H9 (cell line): Measurements from ENCODE around the gene AGBL4. TPM values are rescaled to one million over a fixed set of nuclear protein-coding genes. Genes with fewer than 3 reads are reported as not detected.

ENCODE experiments used
- DNase-seq: peaks from one replicate; pipeline ENCODE4 v3.0.0-alpha.2; 2017
- H2AFZ ChIP-seq: one replicate; pipeline ENCODE4 v1.6.1; 2013; ENCODE audit warnings: mild to moderate bottlenecking, low read length, control low read depth, moderate library complexity
- H2AK5ac ChIP-seq: 2 replicates; pipeline ENCODE4 v1.6.1; 2013; ENCODE audit warnings: low read length, control low read depth, mixed read lengths; ENCODE audit not compliant: insufficient read length
- H2BK120ac ChIP-seq: one replicate; pipeline ENCODE4 v1.6.1; 2013; ENCODE audit warnings: low read depth, mild to moderate bottlenecking, low read length, control low read depth, inconsistent platforms; ENCODE audit not compliant: poor library complexity, severe bottlenecking
- H2BK12ac ChIP-seq: 2 replicates; pipeline ENCODE4 v1.6.1; 2013; ENCODE audit warnings: low read length, control low read depth, mixed read lengths, low read depth; ENCODE audit not compliant: insufficient read length
- H2BK15ac ChIP-seq: 2 replicates; pipeline ENCODE4 v1.6.1; 2013; ENCODE audit warnings: low read depth, low read length, control low read depth
- H2BK20ac ChIP-seq: one replicate; pipeline ENCODE4 v1.6.1; 2013; ENCODE audit warnings: low read depth, mild to moderate bottlenecking, low read length, control low read depth, inconsistent platforms; ENCODE audit not compliant: poor library complexity, severe bottlenecking
- H2BK5ac ChIP-seq: 2 replicates; pipeline ENCODE4 v1.6.1; 2013; ENCODE audit warnings: low read length, control low read depth, mixed read lengths; ENCODE audit not compliant: insufficient read length
- H3K14ac ChIP-seq: 2 replicates; pipeline ENCODE4 v1.6.1; 2013; ENCODE audit warnings: low read length, control low read depth; ENCODE audit not compliant: insufficient read depth
- H3K18ac ChIP-seq: 2 replicates; pipeline ENCODE4 v1.6.1; 2013; ENCODE audit warnings: low read depth, mild to moderate bottlenecking, mixed read lengths, low read length, control low read depth; ENCODE audit not compliant: insufficient read length
- H3K23ac ChIP-seq: 2 replicates; pipeline ENCODE4 v1.6.1; 2013; ENCODE audit warnings: low read length, control low read depth, mixed read lengths, low read depth; ENCODE audit not compliant: insufficient read length
- H3K23me2 ChIP-seq: 2 replicates; pipeline ENCODE4 v1.6.1; 2013; ENCODE audit warnings: low read depth, mild to moderate bottlenecking, mixed read lengths, low read length, control low read depth; ENCODE audit not compliant: insufficient read length, poor library complexity, severe bottlenecking
- H3K27ac ChIP-seq: 2 replicates; pipeline ENCODE4 v1.5.1; 2013; ENCODE audit warnings: low read length, control low read depth, mixed read lengths, low read depth; ENCODE audit not compliant: insufficient read length
- H3K27me3 ChIP-seq: 2 replicates; pipeline ENCODE4 v1.6.1; 2013; ENCODE audit warnings: low read length, control low read depth, inconsistent platforms; ENCODE audit not compliant: insufficient read depth
- H3K4ac ChIP-seq: 2 replicates; pipeline ENCODE4 v1.6.1; 2013; ENCODE audit warnings: low read depth, mild to moderate bottlenecking, control low read depth, inconsistent platforms, low read length, moderate library complexity
- H3K4me1 ChIP-seq: 2 replicates; pipeline ENCODE4 v1.6.1; 2013; ENCODE audit warnings: low read length, control low read depth, inconsistent platforms; ENCODE audit not compliant: insufficient read depth
- H3K4me2 ChIP-seq: 2 replicates; pipeline ENCODE4 v1.6.1; 2013; ENCODE audit warnings: low read length, control low read depth, mixed read lengths; ENCODE audit not compliant: insufficient read length, insufficient read depth
- H3K56ac ChIP-seq: 2 replicates; pipeline ENCODE4 v1.6.1; 2013; ENCODE audit warnings: low read depth, mild to moderate bottlenecking, mixed read lengths, low read length, control low read depth; ENCODE audit not compliant: insufficient read length
- H3K79me1 ChIP-seq: 2 replicates; pipeline ENCODE4 v1.6.1; 2013; ENCODE audit warnings: low read depth, mild to moderate bottlenecking, moderate library complexity, low read length, control low read depth, inconsistent platforms; ENCODE audit not compliant: insufficient read depth, poor library complexity, severe bottlenecking
- H3K79me2 ChIP-seq: 2 replicates; pipeline ENCODE4 v1.6.1; 2013; ENCODE audit warnings: low read length, control low read depth, inconsistent platforms; ENCODE audit not compliant: insufficient read depth
- H3K9ac ChIP-seq: 2 replicates; pipeline ENCODE4 v1.6.1; 2013; ENCODE audit warnings: low read length, control low read depth, mixed read lengths; ENCODE audit not compliant: insufficient read length; ENCODE audit errors: extremely low read depth
- H3K9me3 ChIP-seq: one replicate; pipeline ENCODE4 v1.6.1; 2013; ENCODE audit warnings: low read depth, low read length, inconsistent platforms; ENCODE audit not compliant: control insufficient read depth
- H3T11ph ChIP-seq: one replicate; pipeline ENCODE4 v1.6.1; 2013; ENCODE audit warnings: mild to moderate bottlenecking, low read length, control low read depth, inconsistent platforms
- H4K20me1 ChIP-seq: one replicate; pipeline ENCODE4 v1.6.1; 2013; ENCODE audit not compliant: control insufficient read depth, insufficient read length, insufficient read depth
- H4K5ac ChIP-seq: 2 replicates; pipeline ENCODE4 v1.6.1; 2013; ENCODE audit warnings: low read depth, mild to moderate bottlenecking, mixed read lengths, low read length, control low read depth; ENCODE audit not compliant: insufficient read length
- H4K8ac ChIP-seq: replicated peaks from 2 replicates; pipeline ENCODE4 v1.6.1; 2013; ENCODE audit warnings: low read length, control low read depth, mixed read lengths, low read depth; ENCODE audit not compliant: insufficient read length
- H4K91ac ChIP-seq: 2 replicates; pipeline ENCODE4 v1.6.1; 2013; ENCODE audit warnings: low read depth, mild to moderate bottlenecking, moderate library complexity, mixed read lengths, low read length, control low read depth; ENCODE audit not compliant: insufficient read length
- H3K27ac Mint-ChIP-seq, 3 experiments: 2 replicates in 2 of 3; 3 replicates in 1 of 3; pipeline ENCODE4 v1.8.0; 2020 to 2021; ENCODE audit warnings: mixed read lengths in 3 of 3, mild to moderate bottlenecking in 1 of 3, moderate library complexity in 1 of 3
- H3K27me3 Mint-ChIP-seq: 2 replicates; pipeline ENCODE4 v1.8.0; 2021; ENCODE audit warnings: low read depth, mild to moderate bottlenecking, moderate library complexity, mixed read lengths
- H3K36me3 Mint-ChIP-seq, 3 experiments: 2 replicates in 2 of 3; 3 replicates in 1 of 3; pipeline ENCODE4 v1.8.0; 2020 to 2021; ENCODE audit warnings: low read depth in 3 of 3, mixed read lengths in 3 of 3; ENCODE audit not compliant: insufficient read depth in 1 of 3
- H3K4me1 Mint-ChIP-seq, 2 experiments: 2 replicates each; pipeline ENCODE4 v1.8.0; 2020; ENCODE audit warnings: mixed read lengths in 2 of 2
- H3K4me3 Mint-ChIP-seq, 2 experiments: 2 replicates in 1 of 2; 3 replicates in 1 of 2; pipeline ENCODE4 v1.8.0; 2020 to 2021; ENCODE audit warnings: mild to moderate bottlenecking in 2 of 2, mixed read lengths in 2 of 2, moderate library complexity in 1 of 2
- H3K9me3 Mint-ChIP-seq, 2 experiments: 2 replicates in 1 of 2; 3 replicates in 1 of 2; pipeline ENCODE4 v1.8.0; 2020; ENCODE audit warnings: mild to moderate bottlenecking in 2 of 2, mixed read lengths in 2 of 2, moderate library complexity in 1 of 2
- WGBS: extraction: QIAGEN DNeasy Blood & Tissue Kit; methylation state at CpG from one replicate; pipeline ENCODE4 v1.1.7; 2013; ENCODE audit warnings: missing lambda C conversion rate, low lambda C conversion rate, mixed read lengths; ENCODE audit not compliant: insufficient read length; ENCODE audit errors: extremely low coverage; 5-methylcytosine and 5-hydroxymethylcytosine counted together
- total RNA-seq: library from RNA; stranded (reverse); gene quantifications from 2 replicates; pipeline ENCODE4 v1.2.1, GENCODE V29; 2021
- TF ChIP-seq, protein P1 (sequence below): fragments of 200-600 bp; sonication (generic); conservative IDR thresholded peaks from 3 replicates; pipeline ENCODE4 v1.8.0; 2021; ENCODE audit warnings: antibody characterized with exemption, mild to moderate bottlenecking

AGBL4 gene
- total RNA-seq, 1 experiment from 2014 or later, result not detected

DNA sequence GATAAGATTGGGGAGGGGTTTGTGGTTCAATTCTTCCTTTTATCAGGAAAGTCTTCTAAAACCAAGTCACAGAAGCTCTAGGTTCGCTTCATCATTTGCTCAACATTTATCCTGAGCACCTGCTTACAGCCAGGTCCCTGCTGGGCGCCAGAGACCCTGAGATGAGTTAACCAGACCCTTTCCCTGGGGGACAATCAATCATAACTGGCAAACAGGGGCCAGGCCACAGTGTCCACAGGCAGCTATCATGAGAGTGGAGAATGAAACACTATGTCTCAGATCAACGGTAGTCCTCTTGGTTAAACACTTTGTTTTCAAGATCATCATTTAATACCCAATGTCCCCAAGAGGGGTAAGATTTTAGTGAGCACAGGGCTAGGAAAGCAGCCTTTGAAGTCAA lies 1393.9 kb downstream of the AGBL4 start:
- no peaks in the 10 kb centered on the region for H3K9me3 ChIP-seq
- H4K8ac ChIP-seq, result no peak overlapping the region
- TF ChIP-seq, protein P1, sequence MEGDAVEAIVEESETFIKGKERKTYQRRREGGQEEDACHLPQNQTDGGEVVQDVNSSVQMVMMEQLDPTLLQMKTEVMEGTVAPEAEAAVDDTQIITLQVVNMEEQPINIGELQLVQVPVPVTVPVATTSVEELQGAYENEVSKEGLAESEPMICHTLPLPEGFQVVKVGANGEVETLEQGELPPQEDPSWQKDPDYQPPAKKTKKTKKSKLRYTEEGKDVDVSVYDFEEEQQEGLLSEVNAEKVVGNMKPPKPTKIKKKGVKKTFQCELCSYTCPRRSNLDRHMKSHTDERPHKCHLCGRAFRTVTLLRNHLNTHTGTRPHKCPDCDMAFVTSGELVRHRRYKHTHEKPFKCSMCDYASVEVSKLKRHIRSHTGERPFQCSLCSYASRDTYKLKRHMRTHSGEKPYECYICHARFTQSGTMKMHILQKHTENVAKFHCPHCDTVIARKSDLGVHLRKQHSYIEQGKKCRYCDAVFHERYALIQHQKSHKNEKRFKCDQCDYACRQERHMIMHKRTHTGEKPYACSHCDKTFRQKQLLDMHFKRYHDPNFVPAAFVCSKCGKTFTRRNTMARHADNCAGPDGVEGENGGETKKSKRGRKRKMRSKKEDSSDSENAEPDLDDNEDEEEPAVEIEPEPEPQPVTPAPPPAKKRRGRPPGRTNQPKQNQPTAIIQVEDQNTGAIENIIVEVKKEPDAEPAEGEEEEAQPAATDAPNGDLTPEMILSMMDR, result no peak
- Mint-ChIP-seq H3K27me3 (peaks cover 7% of the 10 kb centered on the region; the same call in 1 of the 2 replicates), H3K27ac (no peak overlapping the region), H3K9me3 (no peaks in the 10 kb centered on the region), H3K36me3 (no peaks in the 10 kb centered on the region), H3K4me1 (peaks cover 0 to 2% of the 10 kb centered on the region in 2 experiments; a peak in 1 of 4 replicates), H3K4me3 (no peak overlapping the region)
- H3K23me2 ChIP-seq, result no peaks in the 10 kb centered on the region
- no peak overlapping the region for H2BK12ac ChIP-seq
- H2AFZ ChIP-seq, result no peak overlapping the region
- no peak overlapping the region for H3K56ac ChIP-seq
- no peaks in the 10 kb centered on the region for H3K79me1 ChIP-seq
- no peak overlapping the region for H3K14ac ChIP-seq
- H3K4me2 ChIP-seq, result no peak overlapping the region
- H3K23ac ChIP-seq, result no peak overlapping the region
- H3K27me3 ChIP-seq, result no peaks in the 10 kb centered on the region
- H3T11ph ChIP-seq, result no peak overlapping the region
- no peak overlapping the region for H2BK20ac ChIP-seq
- H2AK5ac ChIP-seq, result no peak overlapping the region
- WGBS, result no CpG with 5 or more reads among the region's 3 CpGs
- no peak for DNase-seq
- H2BK15ac ChIP-seq, result no peak overlapping the region
- H3K4me1 ChIP-seq, result no peaks in the 10 kb centered on the region
- H3K18ac ChIP-seq, result no peak overlapping the region
- no peaks in the 10 kb centered on the region for H3K79me2 ChIP-seq
- no peaks in the 10 kb centered on the region for H4K20me1 ChIP-seq
- H2BK5ac ChIP-seq, result no peak overlapping the region
- H4K91ac ChIP-seq, result no peak overlapping the region
- H3K27ac ChIP-seq, result no peak overlapping the region
- H4K5ac ChIP-seq, result no peak overlapping the region
- no peak overlapping the region for H2BK120ac ChIP-seq
- H3K9ac ChIP-seq, result no peak overlapping the region
- no peak overlapping the region for H3K4ac ChIP-seq
